Stomach (tissue), 9 donors: ENCODE results near the gene TPCN2. TPM values are rescaled to one million over a fixed set of nuclear protein-coding genes. Genes with fewer than 3 reads are reported as not detected.

Source experiments
- DNase-seq, 2 donors: peaks; one replicate each; pipeline versions ENCODE4 v3.0.0 to v3.0.0-alpha.2; 2013 to 2019
- H3K27ac ChIP-seq, 5 donors: fragments of 200-600 bp in 4 of 5; sonication (generic) in 4 of 5; one replicate each; pipeline ENCODE4 v1.5.1; 2013 to 2019; ENCODE audit warnings: mild to moderate bottlenecking in 1 of 5, moderate library complexity in 1 of 5
- H3K27me3 ChIP-seq, 3 donors: fragments of 200-600 bp; sonication (generic); one replicate each; pipeline ENCODE4 v1.5.1; 2017 to 2019; ENCODE audit warnings: mixed run types in 1 of 3
- H3K36me3 ChIP-seq, 4 donors: fragments of 200-600 bp; sonication (generic); 1 replicate in 3 of 4; 2 replicates in 1 of 4; pipeline ENCODE4 v1.5.1; 2016 to 2019
- H3K4me1 ChIP-seq, 4 donors: fragments of 200-600 bp; sonication (generic); one replicate each; pipeline ENCODE4 v1.5.1; 2016 to 2019
- H3K4me3 ChIP-seq, 4 donors: fragments of 200-600 bp; sonication (generic) in 3 of 4; one replicate each; pipeline ENCODE4 v1.5.1; 2016 to 2019; ENCODE audit warnings: mild to moderate bottlenecking in 1 of 4
- H3K9me3 ChIP-seq, 4 donors: fragments of 200-600 bp; sonication (generic); one replicate each; pipeline ENCODE4 v1.5.1; 2016 to 2019
- EP300 ChIP-seq: sonication (generic); formaldehyde crosslinking; IDR thresholded peaks from one replicate; pipeline ENCODE4 v1.6.1; 2017; ENCODE audit warnings: antibody characterized with exemption
- POLR2A ChIP-seq, 4 donors: fragments of 450-650 bp; IDR thresholded peaks; one replicate each; pipeline ENCODE4 v1.6.1; 2016; ENCODE audit warnings: antibody characterized with exemption in 4 of 4, control low read depth in 2 of 4, mild to moderate bottlenecking in 1 of 4, moderate library complexity in 1 of 4
- POLR2AphosphoS5 ChIP-seq, 3 donors: sonication (generic); formaldehyde crosslinking; IDR thresholded peaks; one replicate each; pipeline ENCODE4 v1.6.1; 2016; ENCODE audit warnings: antibody characterized with exemption in 3 of 3
- WGBS, 5 donors: extraction: QIAGEN DNeasy Blood & Tissue Kit in 3 of 5; methylation state at CpG; one replicate each; pipeline versions ENCODE4 v1.1.5 to v1.1.7; 2013 to 2018; 5-methylcytosine and 5-hydroxymethylcytosine counted together
- intact Hi-C: fragments of 100-400 bp; cut with DNase I; formaldehyde crosslinking; loops from one replicate; pipeline ENCODE4 v1.15.1; 2023; ENCODE audit warnings: low total_unique reads
- polyA plus RNA-seq, 3 donors: library from polyadenylated mRNA; stranded (reverse); fragments of 200-250 nt; gene quantifications; one replicate each; pipeline ENCODE4 v1.2.3, GENCODE V29; 2013
- total RNA-seq, 5 donors: library from RNA; depleted of rRNA; stranded (reverse); fragments of >200 nt; gene quantifications; one replicate each; pipeline versions ENCODE4 v1.1.0 to v1.2.3, GENCODE V29; 2014 to 2016
- TF ChIP-seq, protein P1 (sequence below), 7 experiments: fragments of 450-650 bp in 4 of 7; fragments of 200-600 bp in 3 of 7; sonication (generic) in 3 of 7; IDR thresholded peaks; one replicate each; pipeline ENCODE4 v1.5.1; 2016 to 2019; ENCODE audit warnings: antibody characterized with exemption in 7 of 7, control low read depth in 2 of 7, mild to moderate bottlenecking in 1 of 7
- donor health status: healthy with polysubstance abuse.
- donor health status: Bipolar disorder and iron deficiency.
- donor health status: healthy.

TPCN2 gene
- total and polyA plus RNA-seq, 8 donors = 6.4 to 66.1 (median 27.2) TPM

- H3K4me3 ChIP-seq = no peak overlapping the region
- TF ChIP-seq, protein P1, sequence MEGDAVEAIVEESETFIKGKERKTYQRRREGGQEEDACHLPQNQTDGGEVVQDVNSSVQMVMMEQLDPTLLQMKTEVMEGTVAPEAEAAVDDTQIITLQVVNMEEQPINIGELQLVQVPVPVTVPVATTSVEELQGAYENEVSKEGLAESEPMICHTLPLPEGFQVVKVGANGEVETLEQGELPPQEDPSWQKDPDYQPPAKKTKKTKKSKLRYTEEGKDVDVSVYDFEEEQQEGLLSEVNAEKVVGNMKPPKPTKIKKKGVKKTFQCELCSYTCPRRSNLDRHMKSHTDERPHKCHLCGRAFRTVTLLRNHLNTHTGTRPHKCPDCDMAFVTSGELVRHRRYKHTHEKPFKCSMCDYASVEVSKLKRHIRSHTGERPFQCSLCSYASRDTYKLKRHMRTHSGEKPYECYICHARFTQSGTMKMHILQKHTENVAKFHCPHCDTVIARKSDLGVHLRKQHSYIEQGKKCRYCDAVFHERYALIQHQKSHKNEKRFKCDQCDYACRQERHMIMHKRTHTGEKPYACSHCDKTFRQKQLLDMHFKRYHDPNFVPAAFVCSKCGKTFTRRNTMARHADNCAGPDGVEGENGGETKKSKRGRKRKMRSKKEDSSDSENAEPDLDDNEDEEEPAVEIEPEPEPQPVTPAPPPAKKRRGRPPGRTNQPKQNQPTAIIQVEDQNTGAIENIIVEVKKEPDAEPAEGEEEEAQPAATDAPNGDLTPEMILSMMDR (IDR thresholded peaks at IDR 0.05) = no peak
- TF ChIP-seq POLR2A (IDR thresholded peaks at IDR 0.05) (no peak), EP300 (no peak), POLR2AphosphoS5 (IDR thresholded peaks at IDR 0.05) (no peak)
- 80 to 87% (median 84%) methylated on average over 13 to 14 of the region's 14 CpGs for WGBS, 5 donors
- peaks cover 8 to 40% (median 31%) of the 10 kb centered on the region in 4 donors for H3K4me1 ChIP-seq
- no peak overlapping the region for H3K27ac ChIP-seq
- peaks cover 0 to 13% (median 0%) of the 10 kb centered on the region in 4 donors for H3K36me3 ChIP-seq
- no peaks in the 10 kb centered on the region for H3K9me3 ChIP-seq
- DNase-seq = no peak
- peaks cover 0 to 13% (median 0%) of the 10 kb centered on the region in 3 donors for H3K27me3 ChIP-seq
- intact Hi-C loops = loop anchor here (5.0 kb wide), 1 partner anchor 543 kb away; no protein-coding TSS in a partner anchor
Observed at GRCh38 chr11:69104212-69104855, 55.6 kb downstream of the TPCN2 start.

DNA sequence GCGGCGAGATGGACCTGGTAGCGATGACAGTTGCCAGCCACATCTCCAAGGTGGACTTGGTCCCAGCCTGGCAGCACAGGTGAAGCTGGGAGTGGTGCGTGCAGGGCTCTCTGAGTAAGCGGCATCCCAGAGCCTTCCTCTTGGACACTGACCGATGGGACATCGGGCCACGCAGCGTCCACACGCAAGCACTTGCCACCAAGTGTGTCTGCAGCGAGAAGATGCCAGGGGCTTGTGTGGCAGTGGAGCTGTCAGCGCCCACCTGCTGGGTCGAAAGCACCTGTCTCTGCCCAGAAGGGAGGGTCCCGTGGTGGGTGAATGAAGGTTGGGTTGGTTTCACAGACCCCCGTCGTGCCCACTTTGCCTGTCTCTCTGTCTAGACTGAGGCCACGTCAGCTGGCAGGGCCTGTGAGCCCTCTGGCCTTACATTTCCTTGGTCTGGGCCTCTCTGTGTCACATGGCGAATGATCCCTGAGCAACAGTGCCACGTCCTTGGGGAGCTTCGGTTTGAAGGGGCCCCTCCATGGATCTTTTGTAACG is 56.2 kb downstream of the TPCN2 start:
- no peak for DNase-seq
- peaks cover 0 to 13% (median 0%) of the 10 kb centered on the region in 4 donors for H3K36me3 ChIP-seq
- TF ChIP-seq EP300 (no peak), POLR2AphosphoS5 (IDR thresholded peaks at IDR 0.05) (no peak), POLR2A (IDR thresholded peaks at IDR 0.05) (no peak)
- TF ChIP-seq, protein P1 (IDR thresholded peaks at IDR 0.05) = no peak
- no peak overlapping the region for H3K4me3 ChIP-seq
- 86 to 92% (median 89%) methylated on average over 11 to 21 of the region's 21 CpGs for WGBS, 5 donors
- H3K27ac ChIP-seq = no peak overlapping the region
- peaks cover 0 to 7% (median 0%) of the 10 kb centered on the region in 3 donors for H3K27me3 ChIP-seq
- H3K4me1 ChIP-seq = peaks cover 8 to 37% (median 31%) of the 10 kb centered on the region in 4 donors
- intact Hi-C loops = loop anchor here (5.0 kb wide), 1 partner anchor 542 kb away; no protein-coding TSS in a partner anchor
- H3K9me3 ChIP-seq = no peaks in the 10 kb centered on the region

- no peaks in the 10 kb centered on the region for H3K9me3 ChIP-seq
- no peak for DNase-seq
- peak overlapping the region in 1 of 5 donors; percentile 36 for H3K27ac ChIP-seq
- TF ChIP-seq EP300 (no peak), POLR2AphosphoS5 (IDR thresholded peaks at IDR 0.05) (no peak), POLR2A (IDR thresholded peaks at IDR 0.05) (no peak)
- TF ChIP-seq, protein P1 (IDR thresholded peaks at IDR 0.05) = no peak
- peaks cover 8 to 37% (median 31%) of the 10 kb centered on the region in 4 donors for H3K4me1 ChIP-seq
- intact Hi-C loops = no loop called here
- no peak overlapping the region for H3K4me3 ChIP-seq
- H3K36me3 ChIP-seq = peaks cover 0 to 13% (median 0%) of the 10 kb centered on the region in 4 donors
- peaks cover 0 to under 1% (median 0%) of the 10 kb centered on the region in 3 donors for H3K27me3 ChIP-seq
- 48 to 75% (median 60%) methylated on average over 15 to 18 of the region's 18 CpGs for WGBS, 5 donors
Observed at GRCh38 chr11:69105461-69106030, 56.8 kb downstream of the TPCN2 start.

DNA sequence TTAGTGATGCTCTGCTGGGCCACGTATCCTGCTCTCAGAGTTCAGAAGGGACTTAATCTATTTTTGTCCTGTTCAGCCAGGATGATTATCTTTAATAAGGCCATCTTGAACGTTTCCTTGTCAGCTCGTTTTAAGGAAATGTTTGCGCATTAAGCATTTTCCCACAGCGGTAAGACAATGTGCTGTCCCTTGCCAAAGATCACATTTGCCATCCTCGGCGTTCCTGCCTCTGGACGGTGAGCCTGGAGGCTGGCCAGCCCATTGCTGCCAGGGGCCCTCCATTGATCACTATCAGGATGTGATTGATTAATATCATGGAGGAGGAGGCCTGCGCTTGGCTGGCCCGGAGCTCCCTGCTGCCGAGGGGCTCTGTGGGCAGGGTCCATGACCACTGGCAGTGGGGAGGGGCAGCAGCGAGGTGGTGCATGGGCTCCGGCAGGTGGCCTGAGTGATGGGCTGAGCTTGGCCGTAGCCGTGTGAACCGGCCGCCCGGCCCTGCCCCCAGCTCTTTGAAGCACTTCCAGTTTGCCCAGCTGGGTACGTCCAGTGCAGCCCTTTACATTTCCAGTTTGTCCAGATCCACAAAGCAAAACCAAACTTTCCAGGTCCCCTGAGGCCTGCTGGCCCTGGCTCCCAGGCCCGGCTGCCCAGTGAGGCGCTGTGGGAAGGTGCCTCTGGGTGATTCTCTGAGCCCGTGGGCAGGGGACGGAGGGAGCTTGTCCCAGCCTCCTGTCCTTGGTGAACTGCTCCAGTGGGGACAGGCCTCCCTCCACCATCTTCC is 57.5 kb downstream of the TPCN2 start:
- WGBS, 5 donors = 32 to 50% (median 45%) methylated on average over 18 to 23 of the region's 23 CpGs
- intact Hi-C loops = no loop called here
- Histone ChIP-seq H3K9me3 (no peaks in the 10 kb centered on the region), H3K4me1 (peaks cover 8 to 36% (median 30%) of the 10 kb centered on the region in 4 donors), H3K27me3 (no peaks in the 10 kb centered on the region), H3K27ac (peak overlapping the region in 4 of 5 donors; percentile 9 to 62 (median 39)), H3K36me3 (peaks cover 0 to 13% (median 0%) of the 10 kb centered on the region in 4 donors), H3K4me3 (no peak overlapping the region)
- DNase-seq = peak in 1 of 2 donors; percentile 78
- TF ChIP-seq, protein P1 (IDR thresholded peaks at IDR 0.05) = peak in 1 of 7 experiments; percentile 22
- TF ChIP-seq POLR2A (IDR thresholded peaks at IDR 0.05) = no peak
- TF ChIP-seq POLR2AphosphoS5 (IDR thresholded peaks at IDR 0.05) = peak in 1 of 3 donors; percentile 19
